Right cardiac atrium (tissue), 5 donors: ENCODE data around the gene GSN. TPM values are rescaled to one million over a fixed set of nuclear protein-coding genes. Genes with fewer than 3 reads are reported as not detected.

Experiments
- ATAC-seq, 2 donors: fragments of 200-7000 bp; cut with Tn5 transposase; one replicate each; pipeline versions ENCODE4 v1.8.0 to v1.9.1; 2020; ENCODE audit warnings: moderate library complexity in 2 of 2, mild to moderate bottlenecking in 1 of 2
- DNase-seq, 3 donors: peaks; one replicate each; pipeline ENCODE4 v3.0.0-alpha.2; 2020
- H3K27ac ChIP-seq: one replicate; pipeline ENCODE4 v1.5.1; 2013; ENCODE audit warnings: mild to moderate bottlenecking, low read length, control low read depth, moderate library complexity
- H3K27me3 ChIP-seq: one replicate; pipeline ENCODE4 v1.6.1; 2013; ENCODE audit not compliant: control insufficient read depth, insufficient read depth
- H3K4me1 ChIP-seq: one replicate; pipeline ENCODE4 v1.6.1; 2013; ENCODE audit warnings: low read length; ENCODE audit not compliant: control insufficient read depth, insufficient read depth
- H3K4me3 ChIP-seq: one replicate; pipeline ENCODE4 v1.5.1; 2013; ENCODE audit warnings: low read length, control low read depth
- H3K9me3 ChIP-seq: one replicate; pipeline ENCODE4 v1.6.1; 2013; ENCODE audit warnings: low read length; ENCODE audit not compliant: control insufficient read depth
- WGBS: extraction: QIAGEN DNeasy Blood & Tissue Kit; methylation state at CpG from one replicate; pipeline ENCODE4 v1.1.7; 2013; 5-methylcytosine and 5-hydroxymethylcytosine counted together
- intact Hi-C, 4 donors: fragments of 100-400 bp; cut with DNase I; formaldehyde crosslinking; loops; one replicate each; pipeline versions ENCODE4 v1.11.0 to v1.14.0; 2022 to 2023
- polyA plus RNA-seq: library from polyadenylated mRNA; stranded (reverse); fragments of 200-250 nt; gene quantifications from one replicate; pipeline ENCODE4 v1.2.3, GENCODE V29; 2013
- total RNA-seq, 4 donors: library from RNA; stranded (reverse); fragmentation: NEBNext Ultra II Directional; extraction: Animal tissue kit (Norgen Biotek cat#: 25700); gene quantifications; one replicate each; pipeline ENCODE4 v1.2.1, GENCODE V29; 2021
- donor health status: healthy with polysubstance abuse.
- donor health status: DM: no; HTN: yes; CAD: no.
- donor health status: DM: no; HTN: no; CAD: no.
- donor health status: DM: no; HTN: yes; CAD: no; lungs with severe emphysema.
- donor health status: DM: yes; HTN: yes; CAD: no.

GSN gene
- total and polyA plus RNA-seq, 5 donors = 949 to 1,838 (median 1,630) TPM

DNA sequence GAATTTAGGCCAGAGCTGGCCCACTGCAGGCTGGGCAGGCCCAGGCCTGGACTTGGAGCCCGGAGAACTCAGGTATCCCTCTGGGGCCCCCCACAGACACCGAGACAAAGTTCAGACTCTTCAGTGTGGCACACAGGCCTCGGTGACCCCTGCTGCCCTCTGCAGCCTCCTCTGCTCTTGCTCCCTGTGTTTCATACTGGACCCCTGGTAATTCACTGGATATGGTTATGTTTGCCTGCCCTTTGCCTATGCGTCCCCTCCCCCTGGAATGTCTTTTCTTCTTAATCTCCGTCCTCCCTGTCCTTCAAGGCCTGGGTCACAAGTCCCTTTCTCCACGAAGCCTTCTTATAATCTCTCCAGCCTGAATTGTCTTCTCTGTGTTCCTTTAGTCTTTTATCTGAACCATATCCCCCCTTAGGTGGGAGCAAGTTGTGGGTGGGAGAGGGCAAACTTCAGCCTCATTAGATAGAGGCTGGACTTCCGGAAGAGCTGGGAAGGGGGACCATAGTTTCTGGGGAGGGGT is 30.1 kb downstream of the GSN start:
- WGBS = 62% methylated on average over 7 of the region's 7 CpGs
- Histone ChIP-seq H3K27ac (peak overlapping the region; percentile 94), H3K9me3 (no peaks in the 10 kb centered on the region), H3K4me1 (peaks cover 37% of the 10 kb centered on the region), H3K27me3 (no peaks in the 10 kb centered on the region), H3K4me3 (no peak overlapping the region)
- ATAC-seq = no peak
- DNase-seq = peak in 1 of 3 donors; percentile 46
- intact Hi-C loops = no loop called here

DNA sequence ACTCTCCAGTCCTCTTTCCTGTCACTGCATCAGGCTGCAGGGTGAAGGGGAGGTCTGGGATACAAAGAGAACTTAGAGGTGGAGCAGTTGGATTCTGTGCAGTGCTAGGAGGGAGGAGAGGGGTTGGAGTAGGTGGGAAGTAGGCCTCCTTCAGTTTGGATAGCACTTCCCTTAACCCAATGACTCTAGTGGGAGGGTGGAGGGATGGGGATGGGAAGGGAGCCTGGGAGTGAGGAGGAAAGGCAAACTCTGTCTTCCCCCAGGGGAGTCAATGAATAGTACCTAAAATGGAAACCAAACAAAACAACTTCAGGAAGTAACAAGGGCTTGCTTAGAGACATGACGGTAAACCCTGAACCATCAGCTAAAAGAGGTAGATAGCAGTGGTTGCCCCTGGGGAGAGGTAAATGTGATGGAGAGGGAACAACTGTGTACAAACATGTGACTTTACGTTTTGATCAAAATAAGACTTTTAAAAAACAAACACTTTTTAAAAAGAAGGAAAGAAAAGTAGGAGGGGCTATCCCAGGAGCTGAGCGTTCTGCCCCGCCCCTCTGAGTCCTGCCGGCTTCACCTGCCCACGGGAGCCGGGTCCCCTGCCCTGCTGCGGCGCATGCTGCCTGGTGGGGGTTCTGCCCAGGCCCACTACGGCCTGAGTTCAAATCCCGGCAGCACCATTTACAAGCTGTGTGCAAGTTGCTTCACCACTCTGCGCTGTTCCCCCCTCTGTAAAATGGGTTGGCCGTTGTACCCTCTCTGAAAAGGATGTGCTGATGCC is 30.9 kb downstream of the GSN start:
- DNase-seq (peak; percentile 65 to 82 (median 74)), ATAC-seq (peak; percentile 71 to 79)
- intact Hi-C loops = no loop called here
- Histone ChIP-seq H3K9me3 (no peaks in the 10 kb centered on the region), H3K27me3 (no peaks in the 10 kb centered on the region), H3K27ac (peak overlapping the region; percentile 94), H3K4me1 (peaks cover 37% of the 10 kb centered on the region), H3K4me3 (peak overlapping the region; percentile 94)
- 27% methylated on average over 13 of the region's 13 CpGs for WGBS

DNA sequence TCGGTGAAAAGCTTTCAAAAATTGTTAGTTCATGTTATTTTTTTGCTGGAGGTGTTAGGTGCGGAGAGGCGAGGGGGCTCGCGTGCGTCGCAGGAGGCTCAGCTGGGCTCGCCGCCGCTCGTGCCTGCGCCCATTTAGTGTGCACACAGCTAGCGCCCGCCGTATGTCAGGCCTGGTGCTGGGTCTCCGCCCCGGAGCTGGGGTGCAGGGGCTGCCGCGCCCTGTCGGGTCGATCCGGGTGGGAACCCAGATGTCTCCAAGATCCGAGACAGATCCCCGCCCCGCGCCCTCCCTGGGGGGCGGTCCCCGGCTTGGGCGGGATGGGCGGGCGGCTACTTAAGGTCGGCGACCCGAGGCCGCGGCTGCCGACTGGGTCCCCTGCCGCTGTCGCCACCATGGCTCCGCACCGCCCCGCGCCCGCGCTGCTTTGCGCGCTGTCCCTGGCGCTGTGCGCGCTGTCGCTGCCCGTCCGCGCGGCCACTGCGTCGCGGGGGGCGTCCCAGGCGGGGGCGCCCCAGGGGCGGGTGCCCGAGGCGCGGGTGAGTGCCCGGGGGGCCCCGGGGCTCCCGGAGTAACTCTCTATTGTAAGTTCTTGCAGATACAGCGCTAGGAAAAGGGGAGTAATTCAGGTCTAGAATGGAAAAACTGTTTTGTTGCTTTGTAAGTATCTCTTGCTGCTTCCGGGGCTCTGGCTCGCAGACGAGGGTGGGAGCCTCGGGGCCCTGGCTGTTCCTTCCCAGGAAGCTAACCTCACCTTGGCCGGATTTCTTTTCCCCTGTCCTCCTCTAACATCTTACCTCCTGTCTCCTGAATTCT is 31.7 kb downstream of the GSN start:
- Histone ChIP-seq H3K27ac (peak overlapping the region; percentile 94), H3K27me3 (no peaks in the 10 kb centered on the region), H3K9me3 (no peaks in the 10 kb centered on the region), H3K4me3 (peak overlapping the region; percentile 94), H3K4me1 (peaks cover 31% of the 10 kb centered on the region)
- intact Hi-C loops = loop anchor here in 1 of 4 donors (10.0 kb wide), 1 partner anchor 85 kb away; no protein-coding TSS in a partner anchor
- WGBS = 2% methylated on average over 74 of the region's 74 CpGs
- DNase-seq (peak; percentile 92 to 97 (median 96)), ATAC-seq (peak; percentile 83 to 86)

DNA sequence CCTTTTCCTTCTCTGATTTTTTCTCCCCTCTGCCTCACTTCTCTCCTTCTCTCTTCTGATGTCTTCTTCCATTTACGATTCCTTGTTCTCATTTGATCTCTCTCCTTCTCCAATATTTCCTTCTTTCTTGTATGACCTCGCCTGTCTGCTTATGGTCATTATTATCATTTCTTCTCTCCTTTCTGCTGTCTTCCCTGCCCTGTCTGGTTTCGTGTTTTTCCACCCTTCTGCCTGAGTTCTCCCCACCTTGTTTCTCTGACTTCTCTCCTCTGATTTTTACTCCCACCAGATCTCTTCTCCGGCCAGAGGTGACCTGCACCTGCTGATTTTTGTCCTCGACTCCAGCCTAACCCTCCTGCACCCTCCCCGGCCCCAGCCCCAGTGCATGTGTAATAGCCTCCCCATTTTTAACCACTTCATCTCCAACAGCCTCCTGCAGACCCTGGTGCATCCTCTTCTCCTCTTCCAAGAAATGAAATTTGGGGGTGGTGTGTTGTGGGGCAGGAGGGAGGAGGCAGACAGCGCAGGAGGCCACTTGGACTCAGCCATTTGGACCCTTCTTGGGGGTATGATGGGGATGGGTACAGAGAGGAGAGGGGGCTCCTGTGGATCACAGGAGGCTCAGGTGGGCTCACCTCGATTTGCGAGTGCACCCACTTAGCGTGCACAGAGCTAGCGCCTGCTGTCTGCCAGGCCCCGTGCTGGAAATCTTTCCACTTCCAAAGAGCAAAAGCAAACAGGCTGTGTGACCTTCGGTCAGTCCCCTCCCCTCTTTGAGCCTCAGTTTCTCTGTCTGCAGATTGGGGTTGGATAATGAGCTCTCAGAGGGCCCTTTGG is 32.5 kb downstream of the GSN start:
- peak overlapping the region; percentile 94 for H3K27ac ChIP-seq
- DNase-seq = peak in 2 of 3 donors; percentile 23 to 38
- peaks cover 27% of the 10 kb centered on the region for H3K4me1 ChIP-seq
- H3K4me3 ChIP-seq = peak overlapping the region; percentile 94
- intact Hi-C loops = loop anchor here in 1 of 4 donors (10.0 kb wide), 1 partner anchor 86 kb away; no protein-coding TSS in a partner anchor
- no peaks in the 10 kb centered on the region for H3K9me3 ChIP-seq
- H3K27me3 ChIP-seq = no peaks in the 10 kb centered on the region
- 42% methylated on average over 13 of the region's 13 CpGs for WGBS
- ATAC-seq = no peak

DNA sequence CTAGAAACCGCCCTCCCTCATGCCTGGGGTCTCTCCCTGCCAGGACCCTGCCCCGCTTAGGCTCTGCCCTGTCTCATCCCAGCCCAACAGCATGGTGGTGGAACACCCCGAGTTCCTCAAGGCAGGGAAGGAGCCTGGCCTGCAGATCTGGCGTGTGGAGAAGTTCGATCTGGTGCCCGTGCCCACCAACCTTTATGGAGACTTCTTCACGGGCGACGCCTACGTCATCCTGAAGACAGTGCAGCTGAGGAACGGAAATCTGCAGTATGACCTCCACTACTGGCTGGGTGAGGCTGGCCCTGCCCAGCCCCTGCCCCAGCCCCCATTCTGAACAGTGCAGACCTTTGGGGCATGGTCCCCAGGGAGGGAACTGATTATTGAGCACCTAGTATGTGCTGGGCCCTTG is 33.9 kb downstream of the GSN start:
- intact Hi-C loops = loop anchor here in 1 of 4 donors (10.0 kb wide), 1 partner anchor 87 kb away; no protein-coding TSS in a partner anchor
- Histone ChIP-seq H3K27me3 (no peaks in the 10 kb centered on the region), H3K9me3 (no peaks in the 10 kb centered on the region), H3K27ac (peak overlapping the region; percentile 54), H3K4me3 (peak overlapping the region; percentile 34), H3K4me1 (peaks cover 14% of the 10 kb centered on the region)
- no peak for ATAC-seq
- peak in 2 of 3 donors; percentile 52 to 62 for DNase-seq
- WGBS = 79% methylated on average over 11 of the region's 11 CpGs

DNA sequence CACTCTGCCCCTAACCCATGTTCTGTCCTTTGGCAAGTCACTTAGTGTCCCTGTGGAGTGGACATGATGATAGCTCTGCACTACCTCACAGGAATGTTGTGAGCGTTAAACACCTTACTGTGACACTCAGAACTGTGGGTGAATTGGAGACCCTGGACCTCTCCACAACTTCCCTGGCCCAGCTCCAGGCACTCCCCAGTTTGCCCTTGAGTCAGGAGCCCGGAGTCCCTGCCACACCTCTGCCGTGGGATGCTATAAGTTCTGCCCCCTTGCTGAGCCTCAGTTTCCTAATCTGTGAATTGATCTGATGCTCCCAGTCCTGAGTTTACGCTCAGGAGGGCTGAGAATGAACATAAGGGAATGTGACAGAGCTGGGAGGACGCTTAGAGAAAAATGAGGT is 34.4 kb downstream of the GSN start:
- intact Hi-C loops = loop anchor here in 1 of 4 donors (10.0 kb wide), 1 partner anchor 88 kb away; no protein-coding TSS in a partner anchor
- Histone ChIP-seq H3K27me3 (no peaks in the 10 kb centered on the region), H3K9me3 (no peaks in the 10 kb centered on the region), H3K4me1 (peaks cover 13% of the 10 kb centered on the region), H3K27ac (peak overlapping the region; percentile 54), H3K4me3 (peak overlapping the region; percentile 34)
- DNase-seq (peak in 2 of 3 donors; percentile 63 to 77), ATAC-seq (no peak)
- 85% methylated on average over 5 of the region's 5 CpGs for WGBS

DNA sequence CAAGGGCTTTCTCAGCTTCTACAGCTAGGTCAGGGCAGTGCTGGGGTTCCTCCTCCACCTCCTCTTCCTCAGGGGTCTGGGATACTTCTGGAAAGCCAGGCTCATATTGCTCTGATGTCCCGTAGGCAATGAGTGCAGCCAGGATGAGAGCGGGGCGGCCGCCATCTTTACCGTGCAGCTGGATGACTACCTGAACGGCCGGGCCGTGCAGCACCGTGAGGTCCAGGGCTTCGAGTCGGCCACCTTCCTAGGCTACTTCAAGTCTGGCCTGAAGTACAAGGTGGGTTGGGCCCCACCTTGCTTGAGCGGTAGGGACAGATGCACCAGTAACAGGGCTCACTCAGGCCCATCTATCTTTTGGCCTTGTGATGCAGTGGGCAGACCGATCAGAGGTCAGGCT is 34.8 kb downstream of the GSN start:
- Histone ChIP-seq H3K9me3 (no peaks in the 10 kb centered on the region), H3K4me3 (peak overlapping the region; percentile 34), H3K27me3 (no peaks in the 10 kb centered on the region), H3K27ac (peak overlapping the region; percentile 54), H3K4me1 (peaks cover 14% of the 10 kb centered on the region)
- peak in 2 of 3 donors; percentile 26 to 63 for DNase-seq
- 89% methylated on average over 13 of the region's 13 CpGs for WGBS
- ATAC-seq = no peak
- intact Hi-C loops = loop anchor here in 1 of 4 donors (10.0 kb wide), 1 partner anchor 88 kb away; no protein-coding TSS in a partner anchor

DNA sequence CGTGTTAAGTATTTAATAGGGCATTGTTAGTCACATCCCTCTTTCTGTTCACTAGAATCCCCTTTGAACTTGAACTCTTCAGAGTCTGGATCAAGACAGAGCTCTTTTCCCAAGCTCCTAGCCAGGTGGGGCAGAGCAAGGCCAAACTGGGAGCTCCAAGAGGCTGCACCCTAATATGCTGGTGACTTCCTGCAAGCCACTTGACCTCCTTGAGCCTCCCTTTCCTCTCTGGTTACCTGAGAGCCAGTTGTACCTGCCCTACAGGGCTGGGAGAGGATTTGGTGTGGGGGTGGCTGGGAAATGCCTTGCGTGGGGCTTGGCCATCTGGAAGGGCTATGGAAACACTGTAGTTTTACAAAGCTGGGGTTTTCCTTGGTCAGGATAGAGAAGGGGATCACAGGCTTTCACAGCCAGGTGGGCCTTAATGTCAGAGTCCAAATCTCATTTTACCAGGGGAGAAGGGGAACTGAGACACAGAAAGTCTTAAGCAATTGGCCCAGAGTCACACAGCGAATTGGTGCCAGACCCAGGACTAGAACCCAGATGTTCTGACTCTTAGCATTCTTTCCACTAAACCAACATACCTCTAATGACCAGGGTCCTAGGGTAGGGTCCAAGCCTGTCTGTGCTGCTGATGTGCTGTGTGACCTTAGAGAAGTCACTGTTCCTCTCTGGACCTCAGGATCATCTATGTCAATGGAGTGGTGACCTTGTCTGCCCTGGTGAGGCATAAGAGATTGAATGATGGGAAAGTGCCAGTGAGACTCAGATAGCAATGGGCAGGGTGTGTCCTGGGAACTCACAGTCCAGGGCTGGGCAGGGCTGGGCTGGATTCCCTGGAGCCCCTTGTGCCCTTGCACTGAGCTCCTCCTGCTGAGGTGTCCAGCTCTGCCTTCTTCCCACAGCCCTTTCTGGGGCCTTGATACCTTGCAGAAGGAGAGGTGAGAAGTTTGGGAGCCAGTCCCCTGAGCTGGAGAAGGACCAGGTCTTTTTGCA is 35.8 kb downstream of the GSN start:
- no peaks in the 10 kb centered on the region for H3K9me3 ChIP-seq
- H3K4me3 ChIP-seq = peak overlapping the region; percentile 34
- no peaks in the 10 kb centered on the region for H3K27me3 ChIP-seq
- intact Hi-C loops = loop anchor here in 1 of 4 donors (10.0 kb wide), 1 partner anchor 89 kb away; no protein-coding TSS in a partner anchor
- peaks cover 11% of the 10 kb centered on the region for H3K4me1 ChIP-seq
- DNase-seq (peak in 2 of 3 donors; percentile 43 to 65), ATAC-seq (peak in 1 of 2 donors; percentile 2)
- peak overlapping the region; percentile 75 for H3K27ac ChIP-seq
- 81% methylated on average over 3 of the region's 3 CpGs for WGBS

DNA sequence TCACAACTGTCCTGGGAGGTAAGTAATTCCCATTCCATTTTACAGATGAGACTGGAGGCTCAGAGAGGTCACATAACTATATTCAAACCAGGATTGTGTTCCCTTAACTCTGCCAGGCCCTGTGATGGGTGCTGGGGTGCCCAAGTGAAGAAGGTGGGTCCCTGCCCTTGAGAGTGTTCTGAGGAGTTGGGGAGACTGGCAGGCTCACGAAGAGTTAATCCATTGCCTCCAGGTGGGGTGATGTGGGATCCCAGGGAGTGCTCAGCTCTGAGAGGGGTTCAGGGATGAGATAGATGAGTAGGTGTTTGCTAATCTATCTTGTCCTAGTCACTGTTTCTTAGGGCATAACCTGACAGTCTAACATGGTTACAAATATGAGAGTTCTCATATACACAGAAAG is 36.7 kb downstream of the GSN start:
- DNase-seq (no peak), ATAC-seq (no peak)
- Histone ChIP-seq H3K27me3 (no peaks in the 10 kb centered on the region), H3K9me3 (no peaks in the 10 kb centered on the region), H3K4me1 (peaks cover 12% of the 10 kb centered on the region), H3K4me3 (peak overlapping the region; percentile 24), H3K27ac (peak overlapping the region; percentile 75)
- WGBS = 87% methylated on average over 1 of the region's 1 CpG
- intact Hi-C loops = loop anchor here in 1 of 4 donors (10.0 kb wide), 1 partner anchor 90 kb away; no protein-coding TSS in a partner anchor
